NOMO-1 treated with dmso at 0.1 percent for 144 hours (cell line): Measurements from ENCODE around the gene RHEB.

Experiments
- DNase-seq: peaks from one replicate; lab custom pipeline; 2025; ENCODE audit not compliant: unreplicated experiment; lab: John Stamatoyannopoulos, UW

RHEB gene

GRCh38 chr7:151504715-151505326 is 14.9 kb downstream of the RHEB start:
- DNase-seq = no peak

- peak; percentile 17 for DNase-seq
Measured at GRCh38 chr7:151503902-151504714, 15.6 kb downstream of the RHEB start.

- DNase-seq = no peak
Measured at GRCh38 chr7:151501676-151502075, 18.0 kb downstream of the RHEB start.

GRCh38 chr7:151498495-151498894 is 21.2 kb downstream of the RHEB start:
- DNase-seq = no peak

GRCh38 chr7:151497306-151497871 is 22.3 kb downstream of the RHEB start:
- DNase-seq = no peak

GRCh38 chr7:151495360-151495759 is 24.3 kb downstream of the RHEB start:
- no peak for DNase-seq

- DNase-seq = no peak
Measured at GRCh38 chr7:151494298-151495284, 25.1 kb downstream of the RHEB start.

GRCh38 chr7:151493083-151493482 is 26.6 kb downstream of the RHEB start:
- DNase-seq = no peak

GRCh38 chr7:151491859-151492258 is 27.8 kb downstream of the RHEB start:
- peak; percentile 21 for DNase-seq

- no peak for DNase-seq
Measured at GRCh38 chr7:151490456-151491105, 29.1 kb downstream of the RHEB start.

- DNase-seq = no peak
Measured at GRCh38 chr7:151489498-151489897, 30.2 kb downstream of the RHEB start.

- DNase-seq = no peak
Measured at GRCh38 chr7:151488096-151488495, 31.6 kb downstream of the RHEB start.

- no peak for DNase-seq
Measured at GRCh38 chr7:151487228-151487627, 32.5 kb downstream of the RHEB start.

- DNase-seq = no peak
Measured at GRCh38 chr7:151486074-151486473, 33.6 kb downstream of the RHEB start.

- DNase-seq = peak; percentile 4
Measured at GRCh38 chr7:151484971-151485707, 34.6 kb downstream of the RHEB start.

- DNase-seq = no peak
Measured at GRCh38 chr7:151483711-151483983, 36.0 kb downstream of the RHEB start.

- no peak for DNase-seq
Measured at GRCh38 chr7:151482883-151483710, 36.6 kb downstream of the RHEB start.

GRCh38 chr7:151481650-151482505 is 37.8 kb downstream of the RHEB start:
- DNase-seq = no peak
